ENCODE data around the gene KBTBD8.

DNA sequence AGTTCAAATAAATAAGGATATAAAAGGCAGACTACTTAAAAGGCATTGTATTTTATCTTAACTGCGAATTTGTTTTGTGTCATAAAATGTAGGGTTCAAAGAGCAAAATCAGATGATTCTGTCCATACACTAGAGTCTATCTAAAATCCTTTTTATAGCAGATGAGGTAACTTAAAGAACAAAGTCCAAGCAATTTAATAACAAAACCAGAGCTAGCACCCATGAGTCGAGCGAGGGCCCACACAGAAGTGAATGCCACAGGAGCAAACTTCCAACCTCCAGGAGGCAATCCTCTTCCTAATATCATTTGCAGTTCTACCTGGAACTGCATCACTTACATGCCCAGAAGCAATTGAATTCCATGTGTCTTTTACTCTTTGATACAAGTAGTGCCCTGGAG is 35.4 kb upstream of the KBTBD8 start:
- TF ChIP-seq, protein P1, sequence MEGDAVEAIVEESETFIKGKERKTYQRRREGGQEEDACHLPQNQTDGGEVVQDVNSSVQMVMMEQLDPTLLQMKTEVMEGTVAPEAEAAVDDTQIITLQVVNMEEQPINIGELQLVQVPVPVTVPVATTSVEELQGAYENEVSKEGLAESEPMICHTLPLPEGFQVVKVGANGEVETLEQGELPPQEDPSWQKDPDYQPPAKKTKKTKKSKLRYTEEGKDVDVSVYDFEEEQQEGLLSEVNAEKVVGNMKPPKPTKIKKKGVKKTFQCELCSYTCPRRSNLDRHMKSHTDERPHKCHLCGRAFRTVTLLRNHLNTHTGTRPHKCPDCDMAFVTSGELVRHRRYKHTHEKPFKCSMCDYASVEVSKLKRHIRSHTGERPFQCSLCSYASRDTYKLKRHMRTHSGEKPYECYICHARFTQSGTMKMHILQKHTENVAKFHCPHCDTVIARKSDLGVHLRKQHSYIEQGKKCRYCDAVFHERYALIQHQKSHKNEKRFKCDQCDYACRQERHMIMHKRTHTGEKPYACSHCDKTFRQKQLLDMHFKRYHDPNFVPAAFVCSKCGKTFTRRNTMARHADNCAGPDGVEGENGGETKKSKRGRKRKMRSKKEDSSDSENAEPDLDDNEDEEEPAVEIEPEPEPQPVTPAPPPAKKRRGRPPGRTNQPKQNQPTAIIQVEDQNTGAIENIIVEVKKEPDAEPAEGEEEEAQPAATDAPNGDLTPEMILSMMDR (IDR thresholded peaks at IDR 0.05): no peak
- TF ChIP-seq ZFX (IDR thresholded peaks at IDR 0.05; ENCODE audit: borderline replicate concordance): no peak

Measured in 22Rv1 (cell line).